Endothelial cell of umbilical vein (primary cell): ENCODE results near the gene SUFU. TPM values are rescaled to one million over a fixed set of nuclear protein-coding genes. Genes with fewer than 3 reads are reported as not detected.

Experiments
- BruUV-seq: library from RNA; stranded (reverse); fragments of 400-500 nt; replicated peaks from 2 replicates; lab custom pipeline; 2021; lab: Mats Ljungman, UMichigan
- CTCF ChIA-PET: fragments of 300-600, 350-600 bp; sonication (Branson Sonifier 250); formaldehyde crosslinking; loops from one replicate; lab custom pipeline; 2021; ENCODE audit warnings: antibody characterized with exemption, inconsistent platforms; lab: Charles Lee
- POLR2A ChIA-PET: fragments of 300-600, 350-600 bp; sonication (Branson Sonifier 250); formaldehyde crosslinking; loops from one replicate; lab custom pipeline; 2021; ENCODE audit warnings: antibody characterized with exemption, inconsistent platforms; lab: Charles Lee
- DNase-seq: peaks from one replicate; pipeline ENCODE4 v3.0.0-alpha.2; 2011; ENCODE audit warnings: low read depth, low spot score
- FAIRE-seq: peaks from 2 replicates; lab custom pipeline; 2011; peaks lifted over from hg19 to GRCh38; lab: Jason Lieb, UNC
- H2AFZ ChIP-seq: 2 replicates; pipeline ENCODE4 v1.6.0; 2012; ENCODE audit warnings: low read depth, low read length, control low read depth, inconsistent platforms
- H3K27ac ChIP-seq: 2 replicates; pipeline ENCODE4 v1.5.1; 2011; ENCODE audit warnings: low read depth, mild to moderate bottlenecking, control low read depth, low read length, moderate library complexity; ENCODE audit not compliant: insufficient read depth
- H3K27me3 ChIP-seq, 2 experiments: 2 replicates each; pipeline versions ENCODE4 v1.6.0 to v1.6.1; 2011; ENCODE audit warnings: low read length in 2 of 2, mixed read lengths in 1 of 2; ENCODE audit not compliant: control insufficient read depth in 2 of 2, insufficient read depth in 2 of 2
- H3K36me3 ChIP-seq, 2 experiments: 2 replicates in 1 of 2; 3 replicates in 1 of 2; pipeline ENCODE4 v1.5.1; 2011; ENCODE audit warnings: low read length in 2 of 2, mild to moderate bottlenecking in 1 of 2, moderate library complexity in 1 of 2; ENCODE audit not compliant: control insufficient read depth in 2 of 2, insufficient read depth in 2 of 2; ENCODE audit errors: extremely low read depth in 1 of 2
- H3K4me1 ChIP-seq: 3 replicates; pipeline ENCODE4 v1.5.1; 2011; ENCODE audit warnings: mild to moderate bottlenecking, low read length; ENCODE audit not compliant: control insufficient read depth, insufficient read depth; ENCODE audit errors: extremely low read depth
- H3K4me2 ChIP-seq: 2 replicates; pipeline ENCODE4 v1.6.1; 2011; ENCODE audit warnings: low read length, control low read depth, mixed read lengths; ENCODE audit not compliant: insufficient read depth
- H3K4me3 ChIP-seq, 3 experiments: fragments of 200-600 bp in 1 of 3; sonication (generic), shearing (Covaris generic) in 1 of 3; replicated peaks in 1 of 3; 2 replicates each; pipeline ENCODE4 v1.5.1; 2011 to 2016; ENCODE audit warnings: control low read depth in 3 of 3, low read length in 3 of 3, mild to moderate bottlenecking in 2 of 3, inconsistent platforms in 1 of 3, low read depth in 1 of 3, moderate library complexity in 1 of 3; ENCODE audit not compliant: insufficient read depth in 1 of 3
- H3K79me2 ChIP-seq: 2 replicates; pipeline ENCODE4 v1.6.0; 2012; ENCODE audit warnings: low read length, inconsistent platforms; ENCODE audit not compliant: control insufficient read depth, insufficient read depth
- H3K9ac ChIP-seq: replicated peaks from 2 replicates; pipeline ENCODE3; 2011; ENCODE audit warnings: low read length, control low read depth; ENCODE audit not compliant: insufficient read depth; ENCODE audit errors: extremely low read depth
- H3K9me1 ChIP-seq: replicated peaks from 3 replicates; pipeline ENCODE4 v1.6.0; 2011; ENCODE audit warnings: mild to moderate bottlenecking, low read length; ENCODE audit not compliant: control insufficient read depth, insufficient read depth; ENCODE audit errors: extremely low read depth
- H3K9me3 ChIP-seq: replicated peaks from 2 replicates; pipeline ENCODE4 v1.5.1; 2012; ENCODE audit warnings: low read length, inconsistent platforms; ENCODE audit not compliant: control insufficient read depth, insufficient read depth
- H4K20me1 ChIP-seq: replicated peaks from 2 replicates; pipeline ENCODE3; 2011; ENCODE audit warnings: mild to moderate bottlenecking, low read length; ENCODE audit not compliant: control insufficient read depth, insufficient read depth; ENCODE audit errors: extremely low read depth
- GATA2 ChIP-seq: IDR thresholded peaks from 2 replicates; pipeline ENCODE4 v1.7.0; 2011; ENCODE audit warnings: low read depth, mild to moderate bottlenecking, moderate library complexity, mixed read lengths, low read length; ENCODE audit not compliant: insufficient read length, insufficient read depth
- JUN ChIP-seq: IDR thresholded peaks from 2 replicates; pipeline ENCODE4 v1.6.1; 2011; ENCODE audit warnings: borderline replicate concordance, low read depth; ENCODE audit not compliant: insufficient read length, insufficient read depth
- MAX ChIP-seq: IDR thresholded peaks from 2 replicates; pipeline ENCODE4 v1.6.1; 2011; ENCODE audit not compliant: insufficient read depth, insufficient read length
- dilution Hi-C: fragments of 300-500 bp; cut with MboI; formaldehyde crosslinking; loops from one replicate; pipeline ENCODE4 v1.15.0; 2019; ENCODE audit warnings: low sequenced_read_pairs; ENCODE audit not compliant: extremely low pct_ligation_motif_present
- intact Hi-C: fragments of 100-400 bp; cut with micrococcal nuclease; formaldehyde crosslinking; loops from one replicate; pipeline ENCODE4 v1.10.0; 2022
- polyA plus RNA-seq, 4 experiments: library from polyadenylated mRNA; depleted of rRNA in 3 of 4; stranded (reverse) in 3 of 4; unstranded in 1 of 4; fragments of >200 nt; gene quantifications; 2 replicates each; pipeline versions ENCODE4 v1.2.1 to v1.2.3, GENCODE V29; 2011 to 2012; ENCODE audit warnings: missing spikeins in 1 of 4
- total RNA-seq: library from RNA; stranded (reverse); gene quantifications from 2 replicates; pipeline ENCODE4 v1.2.3, GENCODE V29; 2021
- TF ChIP-seq, protein P1 (sequence below), 2 donors: IDR thresholded peaks; 1 replicate in 1 of 2; 2 replicates in 1 of 2; pipeline ENCODE4 v1.5.1; 2011; ENCODE audit warnings: low read length in 2 of 2, mild to moderate bottlenecking in 2 of 2, moderate library complexity in 2 of 2, control low read depth in 1 of 2, inconsistent platforms in 1 of 2, low read depth in 1 of 2; ENCODE audit not compliant: insufficient read depth in 1 of 2; ENCODE audit errors: extremely low read depth in 1 of 2

Gene SUFU
- total and polyA plus RNA-seq, 2 donors (not counting 3 experiments of a cell fraction or from before 2014, with no cell fraction given): 10.1 to 16.3 TPM

GRCh38 chr10:102677331-102678067, 173.7 kb downstream of the SUFU start:
- intact Hi-C loops (loop anchor here (2.0 kb wide), 1 partner anchor 35 kb away; no protein-coding TSS in a partner anchor), dilution Hi-C loops (no loop called here)
- no peak overlapping the region for H3K4me3 ChIP-seq
- TF ChIP-seq, protein P1, sequence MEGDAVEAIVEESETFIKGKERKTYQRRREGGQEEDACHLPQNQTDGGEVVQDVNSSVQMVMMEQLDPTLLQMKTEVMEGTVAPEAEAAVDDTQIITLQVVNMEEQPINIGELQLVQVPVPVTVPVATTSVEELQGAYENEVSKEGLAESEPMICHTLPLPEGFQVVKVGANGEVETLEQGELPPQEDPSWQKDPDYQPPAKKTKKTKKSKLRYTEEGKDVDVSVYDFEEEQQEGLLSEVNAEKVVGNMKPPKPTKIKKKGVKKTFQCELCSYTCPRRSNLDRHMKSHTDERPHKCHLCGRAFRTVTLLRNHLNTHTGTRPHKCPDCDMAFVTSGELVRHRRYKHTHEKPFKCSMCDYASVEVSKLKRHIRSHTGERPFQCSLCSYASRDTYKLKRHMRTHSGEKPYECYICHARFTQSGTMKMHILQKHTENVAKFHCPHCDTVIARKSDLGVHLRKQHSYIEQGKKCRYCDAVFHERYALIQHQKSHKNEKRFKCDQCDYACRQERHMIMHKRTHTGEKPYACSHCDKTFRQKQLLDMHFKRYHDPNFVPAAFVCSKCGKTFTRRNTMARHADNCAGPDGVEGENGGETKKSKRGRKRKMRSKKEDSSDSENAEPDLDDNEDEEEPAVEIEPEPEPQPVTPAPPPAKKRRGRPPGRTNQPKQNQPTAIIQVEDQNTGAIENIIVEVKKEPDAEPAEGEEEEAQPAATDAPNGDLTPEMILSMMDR (IDR thresholded peaks at IDR 0.05; ENCODE audit: extremely low read depth in 1 of 2, insufficient read depth in 1 of 2, low read depth in 1 of 2, low read length in 2 of 2): no peak
- TF ChIP-seq GATA2 (no peak), JUN (no peak), MAX (no peak)
- H3K4me2 ChIP-seq: no peak overlapping the region
- no peaks in the 10 kb centered on the region for H3K9me3 ChIP-seq
- H3K27me3 ChIP-seq: no peaks in the 10 kb centered on the region
- no peaks in the 10 kb centered on the region for H4K20me1 ChIP-seq
- BruUV-seq: no TSS peak
- no peaks in the 10 kb centered on the region for H3K79me2 ChIP-seq
- CTCF ChIA-PET: interaction anchor here (0.6 to 8.1 kb wide), 14 partner anchors 8 to 377 kb away, joined by 3 to 75 read pairs (median 8); partner anchors contain the start of genes ARL3 and SUFU
- no peak overlapping the region for H2AFZ ChIP-seq
- peaks cover 5% of the 10 kb centered on the region for H3K4me1 ChIP-seq
- H3K9me1 ChIP-seq: no peaks in the 10 kb centered on the region
- POLR2A ChIA-PET: no interaction called here
- no peak for DNase-seq
- no peaks in the 10 kb centered on the region for H3K36me3 ChIP-seq
- no peak overlapping the region for H3K27ac ChIP-seq
- H3K9ac ChIP-seq: no peak overlapping the region
- FAIRE-seq: no peak
